Thymus (tissue), 11 donors: ENCODE measurements around the gene FIG4. TPM values are rescaled to one million over a fixed set of nuclear protein-coding genes. Genes with fewer than 3 reads are reported as not detected.
"Not testable (repeated sequence)": the region's sequence is repeated elsewhere in the genome, so short reads cannot be mapped to it uniquely, and the experiment has no call there.

ENCODE experiments used
- DNase-seq, 9 donors: peaks; one replicate each; pipeline ENCODE4 v3.0.0-alpha.2; 2013; ENCODE audit warnings: low spot score in 9 of 9, low read depth in 6 of 9, missing footprints in 1 of 9
- H3K27ac ChIP-seq, 2 donors: one replicate each; pipeline ENCODE4 v1.5.1; 2013; ENCODE audit warnings: control low read depth in 1 of 2, low read depth in 1 of 2, low read length in 1 of 2, mild to moderate bottlenecking in 1 of 2, moderate library complexity in 1 of 2
- H3K27me3 ChIP-seq, 2 donors: one replicate each; pipeline ENCODE4 v1.5.1; 2013; ENCODE audit warnings: low read length in 1 of 2; ENCODE audit not compliant: control insufficient read depth in 2 of 2, insufficient read depth in 1 of 2
- H3K36me3 ChIP-seq, 2 donors: one replicate each; pipeline ENCODE4 v1.5.1; 2013; ENCODE audit warnings: low read length in 1 of 2, mild to moderate bottlenecking in 1 of 2, moderate library complexity in 1 of 2; ENCODE audit not compliant: control insufficient read depth in 2 of 2, insufficient read depth in 2 of 2
- H3K4me1 ChIP-seq, 2 donors: one replicate each; pipeline ENCODE4 v1.5.1; 2013; ENCODE audit warnings: low read length in 2 of 2; ENCODE audit not compliant: control insufficient read depth in 2 of 2, insufficient read depth in 2 of 2
- H3K4me3 ChIP-seq, 2 donors: one replicate each; pipeline ENCODE4 v1.5.1; 2013; ENCODE audit warnings: low read length in 2 of 2, control low read depth in 1 of 2, mild to moderate bottlenecking in 1 of 2
- H3K9me3 ChIP-seq, 2 donors: one replicate each; pipeline ENCODE4 v1.5.1; 2013; ENCODE audit warnings: low read length in 1 of 2, mild to moderate bottlenecking in 1 of 2; ENCODE audit not compliant: control insufficient read depth in 2 of 2, insufficient read depth in 1 of 2
- WGBS: extraction: QIAGEN DNeasy Blood & Tissue Kit; methylation state at CpG from one replicate; pipeline ENCODE4 v1.1.7; 2013; 5-methylcytosine and 5-hydroxymethylcytosine counted together
- polyA plus RNA-seq: library from polyadenylated mRNA; stranded (reverse); fragments of 200-250 nt; gene quantifications from one replicate; pipeline ENCODE4 v1.2.3, GENCODE V29; 2013
- total RNA-seq: library from RNA; stranded (reverse); fragments of 120-200 nt; gene quantifications from one replicate; pipeline ENCODE4 v1.2.4, GENCODE V29; 2013
- donor health status: healthy.

The FIG4 gene
- total and polyA plus RNA-seq, 2 donors: 16.7 to 18.9 TPM

DNA sequence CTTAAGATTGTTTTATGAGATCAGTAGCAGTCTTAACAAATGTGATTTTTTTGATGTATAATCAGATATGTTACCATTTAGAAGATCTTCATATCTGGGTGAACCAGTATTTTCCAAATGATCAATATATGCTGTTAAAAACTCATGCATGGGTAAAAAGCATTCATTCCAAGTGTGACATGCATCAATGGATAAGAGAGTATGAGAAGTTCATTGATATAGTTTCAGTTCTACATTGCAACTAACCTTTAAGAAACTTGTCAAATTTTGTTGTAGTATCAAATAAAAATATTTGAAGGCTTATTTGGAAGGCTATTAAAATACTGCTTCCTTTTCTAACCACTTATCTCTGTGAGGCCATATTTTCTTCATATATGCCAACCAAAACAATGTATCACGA, 117.7 kb downstream of the FIG4 start:
- WGBS: 95% methylated on average over 1 of the region's 1 CpG
- Histone ChIP-seq H3K4me1 (no peaks in the 10 kb centered on the region), H3K27me3 (no peaks in the 10 kb centered on the region), H3K4me3 (no peak overlapping the region), H3K27ac (no peak overlapping the region), H3K9me3 (no peaks in the 10 kb centered on the region), H3K36me3 (peaks cover 0 to 3% of the 10 kb centered on the region in 2 donors)
- DNase-seq: no peak

DNA sequence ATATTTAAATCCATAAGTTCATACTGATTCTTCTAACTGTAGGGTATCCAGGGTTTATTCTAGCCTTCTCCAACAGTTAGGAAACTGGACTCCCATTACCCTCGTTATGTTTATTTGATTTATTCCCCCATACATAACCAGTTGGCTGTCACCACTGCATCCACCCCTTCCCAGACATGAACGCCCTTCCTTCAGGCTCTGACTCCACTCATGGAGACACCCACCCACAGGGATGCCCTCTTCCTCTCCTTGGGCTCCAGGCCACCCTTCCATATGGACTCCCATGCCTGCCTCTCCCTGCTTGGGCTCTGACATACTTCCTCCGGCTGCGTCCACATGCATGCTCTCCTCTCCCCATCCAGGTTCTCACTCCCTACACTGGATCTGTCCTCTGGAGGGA, 124.0 kb downstream of the FIG4 start:
- peaks cover 3% of the 10 kb centered on the region in 2 donors for H3K36me3 ChIP-seq
- no peaks in the 10 kb centered on the region for H3K27me3 ChIP-seq
- WGBS: 96% methylated on average over 4 of the region's 4 CpGs

DNA sequence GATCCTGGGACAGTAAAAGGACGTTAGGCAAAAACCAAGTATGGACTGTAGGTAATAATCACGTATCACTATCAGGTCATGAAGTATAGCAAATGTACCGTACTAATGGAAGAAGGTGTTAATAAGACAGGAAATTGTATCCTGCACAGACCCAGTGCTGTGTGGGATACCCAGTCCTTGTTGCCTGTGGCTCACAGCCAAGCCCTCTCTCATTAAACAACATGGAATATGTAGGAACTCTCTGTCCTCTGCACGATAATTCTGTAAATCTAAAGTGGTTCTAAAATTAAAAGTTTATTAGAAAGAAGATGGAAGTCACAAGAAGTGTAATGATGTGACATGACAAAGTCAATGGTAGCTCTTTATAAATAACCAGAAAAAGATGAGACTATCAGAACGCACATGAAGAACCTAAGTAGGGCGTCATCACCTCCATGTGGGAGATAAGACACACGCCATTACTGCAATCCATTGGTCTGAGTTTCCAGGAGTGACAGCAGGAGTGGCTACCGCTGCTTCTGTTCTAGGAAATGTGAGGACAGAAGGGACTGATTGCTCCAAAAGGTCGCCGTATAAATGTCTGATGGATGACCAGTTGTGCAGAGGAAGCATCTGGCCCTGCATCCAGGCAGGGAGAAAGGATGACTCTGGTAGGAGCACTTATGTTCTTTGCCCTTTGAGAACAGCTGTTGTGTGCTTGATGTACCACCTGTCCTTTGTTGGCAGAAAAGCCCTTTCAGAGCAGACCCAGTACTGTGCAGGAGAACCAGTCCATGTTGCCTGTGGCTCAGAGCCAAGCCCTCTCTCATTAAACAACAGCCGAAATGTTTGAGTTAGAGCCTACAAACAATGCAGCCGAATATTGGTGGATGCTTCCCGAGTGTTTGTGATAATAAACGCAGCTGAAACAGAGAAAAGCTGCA, 125.6 kb downstream of the FIG4 start:
- Histone ChIP-seq H3K9me3 (no peaks in the 10 kb centered on the region), H3K36me3 (peaks cover 3% of the 10 kb centered on the region in 2 donors), H3K4me1 (no peaks in the 10 kb centered on the region), H3K4me3 (no peak overlapping the region), H3K27me3 (no peaks in the 10 kb centered on the region), H3K27ac (no peak overlapping the region)
- no peak for DNase-seq
- WGBS: 98% methylated on average over 14 of the region's 14 CpGs

More for the DNA sequence above, 124.0 kb downstream of the FIG4 start:
- Histone ChIP-seq H3K9me3 (no peaks in the 10 kb centered on the region), H3K4me3 (no peak overlapping the region), H3K27ac (no peak overlapping the region), H3K4me1 (no peaks in the 10 kb centered on the region)
- no peak for DNase-seq

DNA sequence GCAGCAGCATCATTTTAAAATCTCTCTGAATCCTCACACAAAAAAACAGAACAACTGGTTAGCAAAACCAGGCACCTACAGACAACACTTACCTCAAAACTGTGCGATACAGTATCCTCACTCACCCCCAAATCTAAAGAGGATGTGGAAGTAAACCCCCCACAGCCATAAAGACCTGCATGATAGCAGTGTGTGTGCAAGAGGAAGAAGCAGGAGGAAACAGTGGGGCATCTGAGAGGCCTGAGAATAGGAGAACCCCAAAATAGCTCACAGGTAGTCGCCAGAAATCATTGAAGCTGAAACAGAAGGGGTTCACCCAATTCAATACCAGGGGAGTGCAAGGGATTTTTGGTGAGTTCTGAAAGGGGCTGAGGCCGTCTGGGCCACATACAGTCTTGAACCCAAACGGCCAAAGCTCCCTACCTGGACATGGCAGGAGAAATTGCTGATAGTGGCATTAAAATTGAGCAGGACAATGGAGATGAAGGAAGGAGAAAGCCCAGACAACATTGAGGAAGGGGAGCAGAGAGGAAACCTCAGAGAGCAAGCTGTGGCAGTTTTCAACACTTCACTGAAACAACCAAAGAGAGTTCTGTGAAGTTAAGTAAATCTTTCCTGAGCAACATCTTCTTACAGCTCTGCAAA, 129.7 kb downstream of the FIG4 start:
- no peak overlapping the region for H3K27ac ChIP-seq
- H3K4me1 ChIP-seq: no peaks in the 10 kb centered on the region
- H3K9me3 ChIP-seq: no peaks in the 10 kb centered on the region
- WGBS: 81% methylated on average over 4 of the region's 4 CpGs
- no peak overlapping the region for H3K4me3 ChIP-seq
- no peak for DNase-seq
- H3K27me3 ChIP-seq: no peaks in the 10 kb centered on the region
- peaks cover 0 to 3% of the 10 kb centered on the region in 2 donors for H3K36me3 ChIP-seq

- WGBS: 94% methylated on average over 2 of the region's 2 CpGs
- peaks cover 0 to under 1% of the 10 kb centered on the region in 2 donors for H3K36me3 ChIP-seq
- DNase-seq: no peak
- no peak overlapping the region for H3K27ac ChIP-seq
- H3K9me3 ChIP-seq: no peaks in the 10 kb centered on the region
- no peaks in the 10 kb centered on the region for H3K4me1 ChIP-seq
- H3K27me3 ChIP-seq: no peaks in the 10 kb centered on the region
- no peak overlapping the region for H3K4me3 ChIP-seq
Observed at GRCh38 chr6:109821428-109821827, 130.3 kb downstream of the FIG4 start.

DNA sequence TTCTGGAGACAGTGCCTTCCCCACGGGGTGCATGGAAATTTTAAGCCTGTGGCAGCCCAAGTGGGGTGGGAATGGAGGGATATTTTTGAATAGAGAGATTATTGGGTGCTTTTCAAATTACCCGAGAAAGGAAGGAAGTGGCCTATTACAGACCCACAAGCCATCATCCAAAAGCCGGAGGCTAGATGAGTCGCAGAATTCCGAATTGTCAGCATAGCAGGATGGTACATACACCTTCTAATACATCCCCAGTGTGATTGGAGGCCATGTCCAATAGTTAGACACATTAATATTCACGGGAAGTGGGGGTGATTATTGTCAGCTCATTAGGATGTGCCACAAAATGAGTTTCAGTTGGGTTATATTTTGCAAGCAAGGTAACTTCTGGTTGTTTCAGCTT, 133.0 kb downstream of the FIG4 start:
- H3K4me3 ChIP-seq: no peak overlapping the region
- DNase-seq: no peak
- no peaks in the 10 kb centered on the region for H3K9me3 ChIP-seq
- H3K4me1 ChIP-seq: no peaks in the 10 kb centered on the region
- H3K27ac ChIP-seq: no peak overlapping the region
- 91% methylated on average over 6 of the region's 6 CpGs for WGBS
- no peaks in the 10 kb centered on the region for H3K36me3 ChIP-seq
- no peaks in the 10 kb centered on the region for H3K27me3 ChIP-seq

DNA sequence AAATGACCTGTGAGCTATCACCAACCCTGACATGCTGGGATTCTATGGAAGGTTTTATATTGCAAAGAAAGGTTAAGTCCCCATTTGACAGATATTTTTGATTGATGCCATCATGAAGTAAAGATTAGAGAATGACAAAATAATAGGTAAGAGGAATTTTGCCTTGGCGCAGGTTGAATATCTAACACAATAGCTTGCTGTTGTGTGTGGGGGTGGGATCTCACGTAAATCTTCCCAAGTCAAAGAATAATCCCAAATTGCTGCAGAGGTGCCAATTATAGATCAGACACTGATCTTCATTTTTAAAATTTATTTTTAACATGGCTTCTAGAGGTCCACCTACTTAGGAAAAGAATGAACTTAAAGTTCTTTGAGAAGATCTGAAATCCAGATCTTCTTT, 135.5 kb downstream of the FIG4 start:
- no peak for DNase-seq
- WGBS: 98% methylated on average over 2 of the region's 2 CpGs
- no peaks in the 10 kb centered on the region for H3K36me3 ChIP-seq
- H3K4me1 ChIP-seq: no peaks in the 10 kb centered on the region
- no peak overlapping the region for H3K4me3 ChIP-seq
- H3K9me3 ChIP-seq: peaks cover 0 to 3% of the 10 kb centered on the region in 2 donors
- H3K27ac ChIP-seq: no peak overlapping the region
- H3K27me3 ChIP-seq: no peaks in the 10 kb centered on the region

DNA sequence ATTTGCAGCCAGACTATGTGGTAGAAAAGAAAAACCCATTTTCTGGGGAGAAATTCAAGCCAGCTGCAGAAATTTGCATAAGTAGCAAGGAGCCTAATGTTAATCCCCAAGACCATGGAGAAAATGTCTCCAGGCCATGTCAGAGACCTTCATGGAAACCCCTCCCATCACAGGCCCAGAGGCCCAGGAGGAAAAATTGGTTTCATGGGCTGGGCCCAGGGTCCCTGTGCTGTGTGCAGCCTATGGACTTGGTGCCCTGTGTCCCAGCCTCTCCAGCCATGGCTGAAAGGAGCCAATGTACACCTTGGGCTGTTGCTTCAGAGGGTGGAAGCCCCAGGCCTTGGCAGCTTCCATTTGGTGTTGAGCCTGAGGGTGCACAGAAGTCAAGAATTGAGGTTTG, 140.3 kb downstream of the FIG4 start:
- not testable (repeated sequence) for H3K4me3 ChIP-seq, H3K27me3 ChIP-seq, H3K4me1 ChIP-seq, H3K9me3 ChIP-seq, H3K27ac ChIP-seq, DNase-seq, H3K36me3 ChIP-seq

GRCh38 chr6:109834131-109834530, 143.0 kb downstream of the FIG4 start:
- no peaks in the 10 kb centered on the region for H3K36me3 ChIP-seq
- WGBS: 80% methylated on average over 3 of the region's 3 CpGs
- H3K4me1 ChIP-seq: no peaks in the 10 kb centered on the region
- no peaks in the 10 kb centered on the region for H3K27me3 ChIP-seq
- DNase-seq: peak in 2 of 9 donors; percentile 5 to 6
- no peak overlapping the region for H3K4me3 ChIP-seq
- peak overlapping the region in 1 of 2 donors; percentile 12 for H3K27ac ChIP-seq
- H3K9me3 ChIP-seq: peaks cover 0 to 3% of the 10 kb centered on the region in 2 donors
